G401.6 (cell line): ENCODE data around the gene PPA2.

ENCODE experiments used
- FAIRE-seq: peaks from 2 replicates; lab custom pipeline; 2012; peaks lifted over from hg19 to GRCh38; lab: Jason Lieb, UNC

The PPA2 gene

DNA sequence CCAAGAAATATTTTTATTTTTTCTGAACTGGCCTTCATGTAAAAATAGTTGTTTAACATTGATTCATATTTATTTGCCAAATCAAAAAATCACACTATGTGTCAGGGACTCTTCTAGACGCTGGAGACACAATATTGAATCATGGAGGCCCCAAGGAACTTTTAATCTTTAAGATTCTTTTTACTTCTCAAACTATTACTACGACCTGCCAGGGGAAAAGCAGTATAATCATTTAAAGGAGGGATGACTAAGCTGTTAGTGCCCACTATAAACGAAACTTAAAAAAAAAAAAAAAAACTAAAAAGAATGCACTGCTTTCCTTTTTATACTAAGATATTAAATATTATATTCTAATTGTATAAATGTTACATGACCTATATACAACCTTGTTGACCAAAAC, 84.7 kb downstream of the PPA2 start:
- FAIRE-seq, result peak; percentile 11

- no peak for FAIRE-seq
Measured at GRCh38 chr4:105387466-105387865, 86.4 kb downstream of the PPA2 start.

- peak; percentile 39 for FAIRE-seq
Measured at GRCh38 chr4:105386012-105386411, 87.8 kb downstream of the PPA2 start.

DNA sequence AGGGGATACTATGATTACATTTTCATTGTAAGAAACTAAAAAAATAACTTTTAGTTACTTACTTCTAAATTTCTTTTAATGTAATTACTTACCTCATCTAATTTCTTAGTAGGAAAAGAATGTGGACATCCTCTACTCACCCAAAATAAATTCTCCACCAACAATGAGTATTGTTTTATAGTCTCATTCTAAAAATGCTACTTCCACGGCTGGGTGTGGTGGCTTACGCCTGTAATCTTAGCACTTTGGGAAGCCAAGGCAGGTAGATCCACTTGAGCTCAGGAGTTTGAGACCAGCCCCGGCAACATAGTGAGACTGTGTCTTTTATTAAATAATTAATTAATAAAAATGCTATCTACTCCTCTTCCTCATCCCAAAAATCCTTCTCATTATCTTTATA, 99.8 kb downstream of the PPA2 start:
- FAIRE-seq, result peak; percentile 15

DNA sequence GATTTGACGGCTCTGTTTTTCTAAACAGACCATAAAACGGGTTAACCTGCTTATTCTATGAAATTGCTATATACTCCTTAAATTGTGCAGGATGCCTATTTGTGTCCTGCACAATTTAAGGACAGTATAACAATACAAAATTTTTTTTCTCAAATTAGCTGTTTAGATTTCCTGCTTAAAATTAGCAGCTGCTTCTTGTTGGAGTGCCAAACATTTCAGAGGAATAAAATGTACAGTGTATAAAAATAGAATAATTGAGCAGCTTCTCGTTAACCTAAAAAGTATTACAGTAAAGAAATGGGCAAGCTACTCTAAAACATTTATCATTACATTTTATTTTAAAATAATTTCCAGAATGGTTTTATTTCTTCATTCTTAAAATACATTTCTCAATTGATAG, 100.5 kb downstream of the PPA2 start:
- no peak for FAIRE-seq

DNA sequence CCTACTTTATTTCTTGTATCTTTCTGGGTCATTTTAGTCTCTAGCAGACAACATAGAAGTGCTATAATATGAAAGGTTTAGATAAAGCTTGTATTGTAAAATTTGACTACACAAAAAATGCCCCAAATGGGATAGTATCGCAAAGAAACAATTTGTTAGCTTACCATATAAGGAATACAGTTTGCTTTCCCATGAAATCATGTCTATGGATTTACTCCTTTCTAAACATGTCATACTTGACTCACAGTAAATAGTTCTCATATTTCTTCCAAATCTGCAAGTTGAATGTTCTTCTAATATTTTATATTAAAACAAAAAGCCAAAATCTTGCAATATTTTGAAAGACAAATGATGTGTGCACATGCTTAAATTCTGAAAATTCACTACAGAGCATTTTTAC, 103.9 kb downstream of the PPA2 start:
- FAIRE-seq, result no peak

GRCh38 chr4:105361053-105361452, 112.8 kb downstream of the PPA2 start:
- FAIRE-seq, result no peak

DNA sequence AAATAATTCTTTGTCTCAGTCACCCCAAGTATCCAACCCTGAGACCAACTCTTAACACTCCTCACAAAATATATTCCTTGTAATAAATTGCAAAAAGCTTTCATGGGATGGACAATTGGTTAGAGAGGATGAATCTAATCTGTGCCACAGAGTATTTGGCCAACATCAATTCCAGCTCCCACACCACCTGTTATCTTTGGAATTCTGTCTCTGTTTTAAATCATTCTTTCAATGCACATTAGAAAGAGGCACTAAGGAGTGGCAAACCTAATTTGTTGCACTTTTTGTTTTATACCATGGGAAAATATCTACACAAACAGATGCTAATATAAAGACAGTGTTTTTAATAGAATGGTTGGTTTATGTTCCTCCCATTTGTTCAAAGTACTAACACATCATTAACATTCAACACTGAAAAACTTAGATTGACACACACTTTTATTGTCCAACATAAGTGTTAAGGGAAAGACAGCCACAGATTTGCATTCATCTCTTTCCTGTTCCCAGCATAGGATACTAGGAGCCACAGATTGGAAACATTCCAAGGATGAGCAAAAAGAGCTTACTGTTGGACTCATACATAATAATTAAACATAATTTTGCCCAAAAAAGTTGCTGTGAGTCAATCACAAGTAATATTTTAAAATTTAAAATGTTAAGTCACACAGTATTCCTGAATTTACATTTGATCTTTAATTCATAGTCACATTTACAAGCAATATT, 116.4 kb downstream of the PPA2 start:
- no peak for FAIRE-seq

GRCh38 chr4:105356194-105356593, 117.7 kb downstream of the PPA2 start:
- no peak for FAIRE-seq

- no peak for FAIRE-seq
Measured at GRCh38 chr4:105352826-105353225, 121.0 kb downstream of the PPA2 start.

GRCh38 chr4:105351861-105352260, 122.0 kb downstream of the PPA2 start:
- no peak for FAIRE-seq

DNA sequence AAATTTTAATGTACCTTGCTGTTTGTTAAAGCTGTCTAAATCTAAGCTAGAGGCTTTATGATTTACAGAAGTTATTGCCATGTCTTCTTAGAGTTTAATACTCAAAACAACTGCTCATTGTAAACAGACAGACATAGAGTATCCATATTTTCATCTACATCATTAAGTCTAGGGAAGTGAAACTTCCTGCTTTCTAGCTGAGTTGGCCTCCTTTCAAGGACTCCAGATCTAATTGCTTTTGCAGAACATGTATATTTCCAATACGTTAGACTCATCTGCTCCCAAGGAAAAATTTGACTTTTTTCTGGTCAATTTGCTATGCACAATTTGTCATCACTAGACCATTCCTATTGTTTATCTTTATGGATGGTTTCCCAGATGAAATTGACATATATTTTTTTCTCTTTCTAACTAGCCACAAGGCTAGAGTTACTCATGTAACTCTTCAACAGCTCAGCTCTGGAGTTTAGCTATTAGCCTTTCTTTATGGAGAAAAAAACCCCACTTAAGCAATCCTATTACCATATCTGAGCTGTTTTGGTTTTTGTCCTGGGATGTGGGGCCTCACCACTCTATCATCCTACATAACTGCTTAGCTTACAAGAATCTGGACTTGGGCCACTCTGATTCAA, 122.9 kb downstream of the PPA2 start:
- no peak for FAIRE-seq

DNA sequence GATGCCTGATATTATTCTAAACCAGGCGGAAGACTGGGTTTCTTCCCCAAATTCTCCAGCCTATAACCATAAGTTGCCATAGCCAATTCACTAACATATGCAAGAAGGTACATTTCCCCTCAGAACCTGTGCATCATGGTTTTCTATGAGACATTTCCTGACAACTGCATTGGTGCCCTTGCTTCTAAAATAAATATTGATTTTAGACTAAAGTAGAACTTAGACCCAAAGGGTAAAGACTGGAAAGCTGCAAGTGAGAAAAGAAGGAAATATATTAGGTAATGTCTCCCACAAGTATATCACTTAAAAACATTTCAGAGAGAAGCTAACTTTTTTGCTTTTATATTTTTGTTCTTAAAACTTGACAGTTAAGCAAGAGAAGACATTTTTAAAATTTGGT, 125.1 kb downstream of the PPA2 start:
- no peak for FAIRE-seq

DNA sequence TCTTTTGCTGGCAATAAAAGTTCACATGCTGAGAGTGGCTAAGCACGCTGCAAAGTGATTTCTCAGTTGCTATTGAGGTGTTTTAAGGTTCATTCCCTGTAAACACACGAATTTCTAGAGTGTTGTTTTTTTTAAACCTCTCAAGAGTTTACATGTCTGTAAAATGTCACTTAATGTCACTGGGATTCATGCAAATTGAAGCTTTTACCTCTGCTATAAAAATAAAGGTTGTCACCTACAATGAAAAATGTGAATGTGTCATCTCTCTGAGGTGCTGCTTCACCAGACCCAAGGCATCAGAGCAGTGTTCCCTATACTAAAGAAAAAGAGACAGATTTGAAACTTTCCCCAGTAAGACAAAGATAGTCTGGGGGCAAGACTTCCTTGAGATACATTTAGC, 127.0 kb downstream of the PPA2 start:
- FAIRE-seq, result no peak

GRCh38 chr4:105345838-105346237, 128.0 kb downstream of the PPA2 start:
- FAIRE-seq, result no peak

GRCh38 chr4:105345358-105345757, 128.5 kb downstream of the PPA2 start:
- FAIRE-seq, result no peak

DNA sequence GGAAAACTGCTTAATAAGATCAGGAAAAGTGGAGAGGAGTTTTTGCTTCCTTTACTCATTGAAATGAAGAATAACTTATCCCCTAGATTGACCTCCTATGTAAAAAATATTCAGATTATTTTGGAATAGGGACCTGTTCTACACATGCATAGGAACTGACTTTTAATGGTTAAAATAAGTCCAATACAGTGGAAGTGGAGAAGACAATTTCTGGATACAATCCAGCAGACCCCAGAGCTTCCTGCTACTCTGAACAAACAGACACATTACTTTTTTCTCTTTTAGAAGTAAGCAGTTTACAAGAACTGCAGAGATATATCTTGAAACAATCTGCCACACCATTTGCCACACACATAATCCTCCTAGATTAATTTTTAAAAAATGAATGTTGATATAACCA, 129.7 kb downstream of the PPA2 start:
- FAIRE-seq, result no peak

- no peak for FAIRE-seq
Measured at GRCh38 chr4:105343146-105343931, 130.5 kb downstream of the PPA2 start.

DNA sequence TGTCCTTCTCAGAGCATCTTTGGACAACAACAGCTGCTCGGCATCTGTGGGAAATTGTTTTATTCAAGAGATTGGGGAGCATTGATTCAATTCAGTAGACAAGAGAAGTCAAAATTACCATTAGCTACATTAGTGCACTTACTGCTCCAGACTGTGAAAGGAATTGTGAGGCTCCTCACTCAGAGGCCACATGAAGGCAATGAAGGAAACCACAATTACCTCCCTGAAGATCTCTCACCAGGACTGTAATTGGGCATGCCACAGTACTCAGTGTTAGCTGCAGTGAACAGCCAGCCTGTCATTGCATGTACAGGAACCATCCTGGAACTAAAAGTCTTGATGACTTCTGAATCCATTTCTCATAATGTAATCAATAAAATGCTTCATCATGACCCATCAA, 144.8 kb downstream of the PPA2 start:
- no peak for FAIRE-seq

GRCh38 chr4:105327956-105328355, 145.9 kb downstream of the PPA2 start:
- FAIRE-seq, result no peak

DNA sequence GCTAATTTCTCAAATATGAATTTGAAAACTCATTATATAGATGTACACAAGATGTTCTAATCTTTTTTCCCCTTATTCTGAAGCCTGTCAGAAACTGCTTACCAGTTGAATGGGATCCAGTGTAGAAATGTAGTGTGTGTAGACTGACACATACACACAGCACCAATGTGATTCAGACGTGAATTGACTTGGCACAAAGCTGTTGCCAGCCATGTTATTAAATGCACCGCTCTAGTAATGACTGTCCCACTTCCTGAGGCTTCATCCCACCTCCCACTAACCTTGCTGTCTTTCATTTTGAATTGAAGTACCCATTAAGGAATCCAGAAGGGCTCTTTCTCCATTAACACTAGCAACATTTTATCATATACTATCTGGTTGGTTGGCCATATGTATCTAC, 146.6 kb downstream of the PPA2 start:
- no peak for FAIRE-seq
